Measurements from ENCODE around the gene VAT1L. TPM values are rescaled to one million over a fixed set of nuclear protein-coding genes. Genes with fewer than 3 reads are reported as not detected.

Gene VAT1L
- total RNA-seq, 1 experiment from 2014 or later: 33.8 TPM

- no peak overlapping the region for H3K18ac ChIP-seq (ENCODE audit: insufficient read length, low read depth, low read length)
- no peaks in the 10 kb centered on the region for H3K79me2 ChIP-seq (ENCODE audit: insufficient read depth, low read length)
- Mint-ChIP-seq H3K27ac (no peak overlapping the region), H3K36me3 (ENCODE audit: insufficient read depth in 1 of 3, low read depth in 3 of 3) (no peaks in the 10 kb centered on the region), H3K4me3 (no peak overlapping the region), H3K9me3 (no peaks in the 10 kb centered on the region; a peak in 1 of 5 replicates), H3K27me3 (ENCODE audit: low read depth) (peaks cover 3% of the 10 kb centered on the region; the same call in 1 of the 2 replicates), H3K4me1 (peaks cover 0 to 2% of the 10 kb centered on the region in 2 experiments; a peak in 1 of 4 replicates)
- no peak overlapping the region for H3K23ac ChIP-seq (ENCODE audit: insufficient read length, low read depth, low read length)
- H2BK12ac ChIP-seq (ENCODE audit: insufficient read length, low read depth, low read length): no peak overlapping the region
- no peaks in the 10 kb centered on the region for H3K23me2 ChIP-seq (ENCODE audit: insufficient read length, low read depth, low read length, poor library complexity, severe bottlenecking)
- no CpG with 5 or more reads among the region's 1 CpG for WGBS (ENCODE audit: extremely low coverage, insufficient read length, low lambda C conversion rate)
- no peaks in the 10 kb centered on the region for H3K9me3 ChIP-seq (ENCODE audit: control insufficient read depth, low read depth, low read length)
- H3K56ac ChIP-seq (ENCODE audit: insufficient read length, low read depth, low read length): no peak overlapping the region
- no peak overlapping the region for H3K9ac ChIP-seq (ENCODE audit: extremely low read depth, insufficient read length, low read length)
- H2BK15ac ChIP-seq (ENCODE audit: low read depth, low read length): no peak overlapping the region
- H3K79me1 ChIP-seq (ENCODE audit: insufficient read depth, low read depth, low read length, poor library complexity, severe bottlenecking): no peaks in the 10 kb centered on the region
- H2AFZ ChIP-seq (ENCODE audit: low read length): no peak overlapping the region
- H2BK5ac ChIP-seq (ENCODE audit: insufficient read length, low read length): no peak overlapping the region
- H4K5ac ChIP-seq (ENCODE audit: insufficient read length, low read depth, low read length): no peak overlapping the region
- H3K27ac ChIP-seq (ENCODE audit: insufficient read length, low read depth, low read length): no peak overlapping the region
- H3K4me2 ChIP-seq (ENCODE audit: insufficient read depth, insufficient read length, low read length): no peak overlapping the region
- H3T11ph ChIP-seq (ENCODE audit: low read length): no peak overlapping the region
- no peaks in the 10 kb centered on the region for H3K4me1 ChIP-seq (ENCODE audit: insufficient read depth, low read length)
- no peak for TF ChIP-seq CTCF (conservative IDR thresholded peaks at IDR 0.05)
- no peaks in the 10 kb centered on the region for H3K27me3 ChIP-seq (ENCODE audit: insufficient read depth, low read length)
- H2BK20ac ChIP-seq (ENCODE audit: low read depth, low read length, poor library complexity, severe bottlenecking): no peak overlapping the region
- no peak overlapping the region for H3K4ac ChIP-seq (ENCODE audit: low read depth, low read length)
- H3K14ac ChIP-seq (ENCODE audit: insufficient read depth, low read length): no peak overlapping the region
- H4K8ac ChIP-seq (replicated peaks; ENCODE audit: insufficient read length, low read depth, low read length): no peak overlapping the region
- H2BK120ac ChIP-seq (ENCODE audit: low read depth, low read length, poor library complexity, severe bottlenecking): no peak overlapping the region
- H4K20me1 ChIP-seq (ENCODE audit: control insufficient read depth, insufficient read depth, insufficient read length): no peaks in the 10 kb centered on the region
- H2AK5ac ChIP-seq (ENCODE audit: insufficient read length, low read length): no peak overlapping the region
- no peak for DNase-seq
- H4K91ac ChIP-seq (ENCODE audit: insufficient read length, low read depth, low read length): no peak overlapping the region
Measured at GRCh38 chr16:77763994-77764393, 24.4 kb upstream of the VAT1L start.

Data from H9 (cell line).